Regular cardiac myocyte (primary cell): ENCODE data around the gene FAM170B. TPM values are rescaled to one million over a fixed set of nuclear protein-coding genes. Genes with fewer than 3 reads are reported as not detected.

Source experiments
- total RNA-seq: library from RNA; depleted of rRNA; stranded (reverse); fragments of >200 nt; gene quantifications from 2 replicates; pipeline ENCODE4 v1.2.3, GENCODE V29; 2014

Gene FAM170B
- total RNA-seq: 0.28 TPM in 1 of 2 replicates, not detected in the other

GRCh38 chr10:49133706-49134248, at the start of gene FAM170B:
FAM170B (minus strand) TSS chr10:49134021; CDS start chr10:49133918, 103 bp downstream.

GRCh38 chr10:49115015-49115795, 18.6 kb downstream of the FAM170B start, which contains the start of gene VSTM4:
VSTM4 (minus strand) TSS chr10:49115522; CDS start chr10:49115485, 37 bp downstream.

Other genes starting within 250 kb of the FAM170B start
- not detected in 2 replicates for gene LRRC18, start 194.2 kb downstream of the FAM170B start, total RNA-seq
- gene VSTM4, start 18.5 kb downstream of the FAM170B start, total RNA-seq: 0.77 and 4.5 TPM in 2 replicates
- 0.58 and 4.2 TPM in 2 replicates for gene TMEM273, start 54.4 kb upstream of the FAM170B start, total RNA-seq
- gene C10orf71, start 165.1 kb upstream of the FAM170B start, total RNA-seq: not detected in 2 replicates